Measurements from ENCODE around the gene NDUFA13. TPM values are rescaled to one million over a fixed set of nuclear protein-coding genes. Genes with fewer than 3 reads are reported as not detected.

NDUFA13 gene
- polyA plus RNA-seq, 1 donor from 2014 or later = 266 TPM

GRCh38 chr19:19538785-19539166 lies 22.8 kb downstream of the NDUFA13 start:
- TF ChIP-seq REST (IDR thresholded peaks at IDR 0.05; ENCODE audit: borderline replicate concordance) (no peak), EZH2 (IDR thresholded peaks at IDR 0.05; ENCODE audit: borderline replicate concordance, insufficient read depth, low read length, poor library complexity, severe bottlenecking) (no peak), MXI1 (conservative IDR thresholded peaks at IDR 0.05; ENCODE audit: poor library complexity, severe bottlenecking) (no peak), TAF1 (IDR thresholded peaks at IDR 0.05; ENCODE audit: low read depth) (no peak), RAD21 (conservative IDR thresholded peaks at IDR 0.05) (no peak), POLR2AphosphoS5 (IDR thresholded peaks at IDR 0.05) (no peak), SMC3 (conservative IDR thresholded peaks at IDR 0.05; ENCODE audit: poor library complexity) (no peak), EP300 (conservative IDR thresholded peaks at IDR 0.05; ENCODE audit: poor library complexity, severe bottlenecking) (no peak)
- TF ChIP-seq, protein P1, sequence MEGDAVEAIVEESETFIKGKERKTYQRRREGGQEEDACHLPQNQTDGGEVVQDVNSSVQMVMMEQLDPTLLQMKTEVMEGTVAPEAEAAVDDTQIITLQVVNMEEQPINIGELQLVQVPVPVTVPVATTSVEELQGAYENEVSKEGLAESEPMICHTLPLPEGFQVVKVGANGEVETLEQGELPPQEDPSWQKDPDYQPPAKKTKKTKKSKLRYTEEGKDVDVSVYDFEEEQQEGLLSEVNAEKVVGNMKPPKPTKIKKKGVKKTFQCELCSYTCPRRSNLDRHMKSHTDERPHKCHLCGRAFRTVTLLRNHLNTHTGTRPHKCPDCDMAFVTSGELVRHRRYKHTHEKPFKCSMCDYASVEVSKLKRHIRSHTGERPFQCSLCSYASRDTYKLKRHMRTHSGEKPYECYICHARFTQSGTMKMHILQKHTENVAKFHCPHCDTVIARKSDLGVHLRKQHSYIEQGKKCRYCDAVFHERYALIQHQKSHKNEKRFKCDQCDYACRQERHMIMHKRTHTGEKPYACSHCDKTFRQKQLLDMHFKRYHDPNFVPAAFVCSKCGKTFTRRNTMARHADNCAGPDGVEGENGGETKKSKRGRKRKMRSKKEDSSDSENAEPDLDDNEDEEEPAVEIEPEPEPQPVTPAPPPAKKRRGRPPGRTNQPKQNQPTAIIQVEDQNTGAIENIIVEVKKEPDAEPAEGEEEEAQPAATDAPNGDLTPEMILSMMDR (IDR thresholded peaks at IDR 0.05; ENCODE audit: poor library complexity, severe bottlenecking) = no peak
- no peaks in the 10 kb centered on the region for H3K27me3 ChIP-seq (ENCODE audit: insufficient read depth, low read depth, low read length)
- no peak overlapping the region for H3K4me3 ChIP-seq (ENCODE audit: low read length)

DNA sequence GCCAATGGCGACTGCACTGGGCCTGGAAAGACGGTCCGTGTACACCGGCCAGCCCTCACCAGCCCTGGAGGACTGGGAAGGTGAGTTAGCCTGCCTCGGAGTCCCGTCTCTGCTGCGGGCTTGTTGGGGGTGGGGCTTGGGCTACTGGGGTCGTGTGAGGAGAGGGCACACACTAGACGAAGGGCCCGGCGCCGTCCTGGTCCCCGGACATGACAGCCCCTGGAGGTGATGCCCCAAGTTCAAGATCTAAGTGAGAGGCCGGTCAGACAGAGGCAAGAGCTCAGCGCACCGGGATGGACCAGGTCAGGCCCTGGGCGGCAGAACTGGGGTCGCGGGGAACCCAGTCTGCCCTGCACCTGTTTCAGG lies 23.7 kb downstream of the NDUFA13 start:
- Histone ChIP-seq H3K4me3 (ENCODE audit: low read length) (no peak overlapping the region), H3K27ac (ENCODE audit: low read length) (no peak overlapping the region), H3K79me2 (replicated peaks; ENCODE audit: insufficient read depth, low read length) (no peaks in the 10 kb centered on the region), H3K9me3 (ENCODE audit: low read length) (no peaks in the 10 kb centered on the region), H3K9me2 (ENCODE audit: insufficient read depth, low read length) (no peaks in the 10 kb centered on the region), H4K20me1 (ENCODE audit: insufficient read depth) (no peaks in the 10 kb centered on the region), H3K36me3 (ENCODE audit: insufficient read depth, low read length) (no peaks in the 10 kb centered on the region), H3K4me2 (ENCODE audit: low read length) (no peak overlapping the region), H2AFZ (ENCODE audit: low read depth, low read length) (no peak overlapping the region), H3K9ac (ENCODE audit: low read length) (no peak overlapping the region), H3K27me3 (ENCODE audit: insufficient read depth, low read depth, low read length) (no peaks in the 10 kb centered on the region), H3F3A (ENCODE audit: insufficient read depth, low read length, poor library complexity, severe bottlenecking) (no peaks in the 10 kb centered on the region)
- no peak for TF ChIP-seq SMC3 (conservative IDR thresholded peaks at IDR 0.05; ENCODE audit: poor library complexity)
- TF ChIP-seq EZH2 (IDR thresholded peaks at IDR 0.05; ENCODE audit: borderline replicate concordance, insufficient read depth, low read length, poor library complexity, severe bottlenecking) = no peak
- TF ChIP-seq, protein P1 (IDR thresholded peaks at IDR 0.05; ENCODE audit: poor library complexity, severe bottlenecking) = no peak
- no peak for TF ChIP-seq EP300 (conservative IDR thresholded peaks at IDR 0.05; ENCODE audit: poor library complexity, severe bottlenecking)
- no peak for TF ChIP-seq MXI1 (conservative IDR thresholded peaks at IDR 0.05; ENCODE audit: poor library complexity, severe bottlenecking)
- TF ChIP-seq REST (IDR thresholded peaks at IDR 0.05; ENCODE audit: borderline replicate concordance) = no peak
- TF ChIP-seq TAF1 (IDR thresholded peaks at IDR 0.05; ENCODE audit: low read depth) = no peak
- no peak for TF ChIP-seq RAD21 (conservative IDR thresholded peaks at IDR 0.05)
- TF ChIP-seq POLR2AphosphoS5 (IDR thresholded peaks at IDR 0.05) = no peak

More at GRCh38 chr19:19538785-19539166, 22.8 kb downstream of the NDUFA13 start:
- Histone ChIP-seq H4K20me1 (ENCODE audit: insufficient read depth) (no peaks in the 10 kb centered on the region), H3F3A (ENCODE audit: insufficient read depth, low read length, poor library complexity, severe bottlenecking) (no peaks in the 10 kb centered on the region), H3K9me3 (ENCODE audit: low read length) (no peaks in the 10 kb centered on the region), H3K27ac (ENCODE audit: low read length) (no peak overlapping the region), H3K4me2 (ENCODE audit: low read length) (no peak overlapping the region), H3K9me2 (ENCODE audit: insufficient read depth, low read length) (no peaks in the 10 kb centered on the region), H3K9ac (ENCODE audit: low read length) (no peak overlapping the region), H3K36me3 (ENCODE audit: insufficient read depth, low read length) (no peaks in the 10 kb centered on the region), H2AFZ (ENCODE audit: low read depth, low read length) (no peak overlapping the region), H3K79me2 (replicated peaks; ENCODE audit: insufficient read depth, low read length) (no peaks in the 10 kb centered on the region)
